Lower lobe of right lung (tissue), 2 donors: ENCODE measurements around the gene SLC38A2. TPM values are rescaled to one million over a fixed set of nuclear protein-coding genes. Genes with fewer than 3 reads are reported as not detected.
"Not testable (repeated sequence)": the region's sequence is repeated elsewhere in the genome, so short reads cannot be mapped to it uniquely, and the experiment has no call there.

Experiments
- ATAC-seq, 2 donors: fragments of 200-7000 bp; cut with Tn5 transposase; one replicate each; pipeline ENCODE4 v1.9.1; 2020 to 2022; ENCODE audit warnings: mild to moderate bottlenecking in 2 of 2, moderate library complexity in 2 of 2
- DNase-seq: peaks from one replicate; pipeline ENCODE4 v3.0.0-alpha.2; 2020
- H3K27ac ChIP-seq: fragments of 200-600 bp; one replicate; pipeline ENCODE4 v1.8.0; 2022
- H3K27me3 ChIP-seq: fragments of 200-600 bp; one replicate; pipeline ENCODE4 v1.8.0; 2022; ENCODE audit warnings: low read depth
- H3K36me3 ChIP-seq: fragments of 200-600 bp; one replicate; pipeline ENCODE4 v1.8.0; 2022; ENCODE audit warnings: mild to moderate bottlenecking
- H3K4me1 ChIP-seq: fragments of 200-600 bp; one replicate; pipeline ENCODE4 v1.8.0; 2022
- H3K4me3 ChIP-seq: fragments of 200-600 bp; one replicate; pipeline ENCODE4 v1.8.0; 2022; ENCODE audit warnings: mild to moderate bottlenecking
- H3K9me3 ChIP-seq: fragments of 200-600 bp; one replicate; pipeline ENCODE4 v1.8.0; 2022
- intact Hi-C: fragments of 100-400 bp; cut with DNase I; formaldehyde crosslinking; loops from one replicate; pipeline ENCODE4 v1.11.0; 2022
- total RNA-seq: library from RNA; stranded (reverse); fragmentation: NEBNext Ultra II Directional; extraction: Animal tissue kit (Norgen Biotek cat#: 25700); gene quantifications from one replicate; pipeline ENCODE4 v1.2.1, GENCODE V29; 2021
- TF ChIP-seq, protein P1 (sequence below): fragments of 200-600 bp; IDR thresholded peaks from one replicate; pipeline ENCODE4 v1.8.0; 2022; ENCODE audit warnings: antibody characterized with exemption, mild to moderate bottlenecking
- donor health status: DM: no; HTN: yes; CAD: no; lungs with severe emphysema.

Gene SLC38A2
- total RNA-seq, 1 donor from 2014 or later: 284 TPM

GRCh38 chr12:46402451-46402850 is 29.9 kb upstream of the SLC38A2 start:
- peaks cover 14% of the 10 kb centered on the region for H3K4me1 ChIP-seq
- H3K4me3 ChIP-seq: no peak overlapping the region
- H3K9me3 ChIP-seq: no peaks in the 10 kb centered on the region
- H3K27me3 ChIP-seq: no peaks in the 10 kb centered on the region
- intact Hi-C loops: no loop called here
- H3K36me3 ChIP-seq: no peaks in the 10 kb centered on the region
- H3K27ac ChIP-seq: no peak overlapping the region
- DNase-seq (no peak), ATAC-seq (no peak)
- TF ChIP-seq, protein P1, sequence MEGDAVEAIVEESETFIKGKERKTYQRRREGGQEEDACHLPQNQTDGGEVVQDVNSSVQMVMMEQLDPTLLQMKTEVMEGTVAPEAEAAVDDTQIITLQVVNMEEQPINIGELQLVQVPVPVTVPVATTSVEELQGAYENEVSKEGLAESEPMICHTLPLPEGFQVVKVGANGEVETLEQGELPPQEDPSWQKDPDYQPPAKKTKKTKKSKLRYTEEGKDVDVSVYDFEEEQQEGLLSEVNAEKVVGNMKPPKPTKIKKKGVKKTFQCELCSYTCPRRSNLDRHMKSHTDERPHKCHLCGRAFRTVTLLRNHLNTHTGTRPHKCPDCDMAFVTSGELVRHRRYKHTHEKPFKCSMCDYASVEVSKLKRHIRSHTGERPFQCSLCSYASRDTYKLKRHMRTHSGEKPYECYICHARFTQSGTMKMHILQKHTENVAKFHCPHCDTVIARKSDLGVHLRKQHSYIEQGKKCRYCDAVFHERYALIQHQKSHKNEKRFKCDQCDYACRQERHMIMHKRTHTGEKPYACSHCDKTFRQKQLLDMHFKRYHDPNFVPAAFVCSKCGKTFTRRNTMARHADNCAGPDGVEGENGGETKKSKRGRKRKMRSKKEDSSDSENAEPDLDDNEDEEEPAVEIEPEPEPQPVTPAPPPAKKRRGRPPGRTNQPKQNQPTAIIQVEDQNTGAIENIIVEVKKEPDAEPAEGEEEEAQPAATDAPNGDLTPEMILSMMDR: no peak

- Histone ChIP-seq H3K27ac (no peak overlapping the region), H3K36me3 (no peaks in the 10 kb centered on the region), H3K4me3 (no peak overlapping the region), H3K9me3 (no peaks in the 10 kb centered on the region), H3K4me1 (peaks cover 14% of the 10 kb centered on the region), H3K27me3 (no peaks in the 10 kb centered on the region)
- DNase-seq (no peak), ATAC-seq (no peak)
- TF ChIP-seq, protein P1: peak; percentile 8
- intact Hi-C loops: no loop called here
Observed at GRCh38 chr12:46401662-46402061, 29.1 kb upstream of the SLC38A2 start.

DNA sequence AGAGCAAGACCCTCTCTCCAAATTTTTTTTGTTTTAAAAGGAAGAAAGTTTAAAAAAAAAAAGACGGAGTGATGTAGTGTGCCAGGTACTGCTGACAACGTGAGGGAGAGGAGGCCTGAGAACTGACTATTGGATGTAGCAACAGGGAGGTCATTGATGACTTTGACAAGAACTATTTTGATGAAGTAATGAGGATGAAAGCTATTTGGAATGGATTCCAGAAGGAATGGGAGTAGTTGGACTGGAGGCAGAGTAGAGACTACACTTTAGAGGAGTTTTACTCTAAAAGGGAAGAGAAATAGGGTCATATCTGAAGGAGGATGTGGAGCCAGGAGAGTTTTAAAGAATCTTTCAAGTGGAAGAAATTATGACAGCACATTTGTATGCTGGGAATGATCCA is 27.8 kb upstream of the SLC38A2 start:
- Histone ChIP-seq H3K27ac (no peak overlapping the region), H3K27me3 (no peaks in the 10 kb centered on the region), H3K36me3 (no peaks in the 10 kb centered on the region), H3K4me1 (peaks cover 14% of the 10 kb centered on the region), H3K9me3 (no peaks in the 10 kb centered on the region), H3K4me3 (no peak overlapping the region)
- intact Hi-C loops: no loop called here
- TF ChIP-seq, protein P1: no peak
- DNase-seq (no peak), ATAC-seq (peak in 1 of 2 donors; percentile 9)

DNA sequence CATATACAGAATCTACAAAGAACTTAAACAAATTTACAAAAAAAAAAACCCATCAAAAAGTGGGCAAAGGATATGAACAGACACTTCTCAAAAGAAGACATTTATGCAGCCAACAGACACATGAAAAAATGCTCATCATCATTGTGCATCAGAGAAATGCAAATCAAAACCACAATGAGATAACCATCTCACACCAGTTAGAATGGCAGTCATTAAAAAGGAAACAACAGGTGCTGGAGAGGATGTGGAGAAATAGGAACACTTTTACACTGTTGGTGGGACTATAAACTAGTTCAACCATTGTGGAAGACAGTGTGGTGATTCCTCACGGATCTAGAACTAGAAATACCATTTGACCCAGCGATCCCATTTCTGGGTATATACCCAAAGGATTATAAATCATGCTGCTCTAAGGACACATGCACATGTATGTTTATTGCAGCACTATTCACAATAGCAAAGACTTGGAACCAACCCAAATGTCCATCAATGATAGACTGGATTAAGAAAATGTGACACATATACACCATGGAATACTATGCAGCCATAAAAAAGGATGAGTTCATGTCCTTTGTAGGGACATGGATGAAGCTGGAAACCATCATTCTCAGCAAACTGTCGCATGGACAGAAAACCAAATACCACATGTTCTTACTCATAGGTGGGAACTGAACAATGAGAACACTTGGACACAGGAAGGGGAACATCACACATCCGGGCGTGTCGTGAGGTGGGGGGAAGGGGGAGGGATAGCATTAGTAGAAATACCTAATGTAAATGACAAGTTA is 27.1 kb upstream of the SLC38A2 start:
- H3K4me3 ChIP-seq, H3K9me3 ChIP-seq, H3K27ac ChIP-seq, H3K36me3 ChIP-seq, DNase-seq, intact Hi-C loops, H3K27me3 ChIP-seq, ATAC-seq: not testable (repeated sequence)
- peaks cover 14% of the 10 kb centered on the region for H3K4me1 ChIP-seq

GRCh38 chr12:46396826-46397225 is 24.3 kb upstream of the SLC38A2 start:
- no peaks in the 10 kb centered on the region for H3K27me3 ChIP-seq
- H3K9me3 ChIP-seq: no peaks in the 10 kb centered on the region
- no peak overlapping the region for H3K4me3 ChIP-seq
- ATAC-seq: no peak
- DNase-seq: no peak
- peaks cover 1% of the 10 kb centered on the region for H3K4me1 ChIP-seq
- intact Hi-C loops: no loop called here
- no peaks in the 10 kb centered on the region for H3K36me3 ChIP-seq
- H3K27ac ChIP-seq: no peak overlapping the region
- TF ChIP-seq, protein P1: no peak

GRCh38 chr12:46395388-46395787 is 22.8 kb upstream of the SLC38A2 start:
- Histone ChIP-seq H3K9me3 (no peaks in the 10 kb centered on the region), H3K27me3 (no peaks in the 10 kb centered on the region), H3K27ac (no peak overlapping the region), H3K4me1 (peaks cover 11% of the 10 kb centered on the region), H3K4me3 (no peak overlapping the region), H3K36me3 (no peaks in the 10 kb centered on the region)
- intact Hi-C loops: no loop called here
- DNase-seq (no peak), ATAC-seq (no peak)
- TF ChIP-seq, protein P1: no peak
